K562 (cell line): ENCODE data around the gene CTF1. TPM values are rescaled to one million over a fixed set of nuclear protein-coding genes. Genes with fewer than 3 reads are reported as not detected.

Source experiments
- BCL6 ChIP-seq: fragments of 250-450 bp; sonication (Bioruptor Pico); IDR thresholded peaks from 2 replicates; pipeline ENCODE4 v1.4.0; 2020
- CBX3 ChIP-seq, 2 experiments: IDR thresholded peaks; 1 replicate in 1 of 2; 2 replicates in 1 of 2; pipeline ENCODE4 v1.6.1; 2012; ENCODE audit warnings: inconsistent platforms in 2 of 2, low read length in 2 of 2, borderline replicate concordance in 1 of 2, control low read depth in 1 of 2
- CGGBP1 ChIP-seq: fragments of 250-450 bp; sonication (Bioruptor Pico); IDR thresholded peaks from 2 replicates; pipeline ENCODE4 v1.9.0; 2021; ENCODE audit warnings: mild to moderate bottlenecking
- ETV6 ChIP-seq, 3 experiments: fragments of 150-350 bp in 1 of 3; sonication (generic) in 1 of 3; formaldehyde crosslinking in 1 of 3; IDR thresholded peaks; 2 replicates each; pipeline versions ENCODE4 v1.6.1 to v1.8.0; 2014 to 2022; ENCODE audit warnings: borderline replicate concordance in 2 of 3, low read depth in 2 of 3, antibody characterized with exemption in 1 of 3, low read length in 1 of 3, mild to moderate bottlenecking in 1 of 3, missing genetic modification reagents in 1 of 3
- GABPB1 ChIP-seq: sonication (generic); formaldehyde crosslinking; IDR thresholded peaks from 2 replicates; pipeline ENCODE4 v1.8.0; 2022; ENCODE audit warnings: mild to moderate bottlenecking, missing genetic modification reagents
- HDAC6 ChIP-seq: IDR thresholded peaks from 2 replicates; pipeline ENCODE4 v1.6.1; 2012; ENCODE audit warnings: low read depth, mild to moderate bottlenecking, control low read depth, inconsistent platforms, low read length, moderate library complexity
- HES1 ChIP-seq: fragments of 450-650 bp; IDR thresholded peaks from 2 replicates; pipeline ENCODE4 v1.6.1; 2016; ENCODE audit warnings: low read depth, mild to moderate bottlenecking, moderate library complexity
- HINFP ChIP-seq: fragments of 450-650 bp; conservative IDR thresholded peaks from 2 replicates; pipeline ENCODE4 v1.6.1; 2016; ENCODE audit warnings: missing genetic modification characterization, low read depth, mild to moderate bottlenecking, control low read depth, missing compliant biosample characterization
- MYNN ChIP-seq, 2 experiments: sonication (generic); formaldehyde crosslinking in 1 of 2; IDR thresholded peaks; 2 replicates each; pipeline versions ENCODE4 v1.5.0 to v1.6.1; 2016 to 2020; ENCODE audit warnings: antibody characterized with exemption in 1 of 2, missing genetic modification reagents in 1 of 2
- PHF21A ChIP-seq: fragments of 450-650 bp; IDR thresholded peaks from 2 replicates; pipeline ENCODE4 v1.6.1; 2017; ENCODE audit warnings: low read depth, borderline replicate concordance
- SMAD1 ChIP-seq: fragments of 150-350 bp; IDR thresholded peaks from 2 replicates; pipeline ENCODE4 v1.6.1; 2014; ENCODE audit warnings: low read length, low read depth; ENCODE audit not compliant: partially characterized antibody
- TEAD4 ChIP-seq, 2 experiments: sonication (generic) in 1 of 2; formaldehyde crosslinking in 1 of 2; IDR thresholded peaks; 2 replicates each; pipeline versions ENCODE4 v1.6.1 to v1.8.0; 2012 to 2022; ENCODE audit warnings: borderline replicate concordance in 1 of 2, inconsistent platforms in 1 of 2, low read length in 1 of 2, mild to moderate bottlenecking in 1 of 2, missing genetic modification reagents in 1 of 2
- VEZF1 ChIP-seq: fragments of 200-800 bp; sonication (Bioruptor generic); IDR thresholded peaks from 2 replicates; pipeline ENCODE4 v1.6.1; 2017; ENCODE audit warnings: missing genetic modification characterization, missing compliant biosample characterization
- ZC3H11A ChIP-seq: IDR thresholded peaks from 2 replicates; pipeline ENCODE4 v1.6.1; 2012; ENCODE audit warnings: low read depth, low read length, improper control_type of control experiment
- ZKSCAN3 ChIP-seq: fragments of 250-450 bp; sonication (Bioruptor Pico); IDR thresholded peaks from 2 replicates; pipeline ENCODE4 v1.4.0; 2020
- ZNF12 ChIP-seq: sonication (generic); formaldehyde crosslinking; IDR thresholded peaks from 2 replicates; pipeline ENCODE4 v1.4.0; 2020; ENCODE audit warnings: mild to moderate bottlenecking, missing genetic modification reagents
- ZNF224 ChIP-seq: sonication (generic); formaldehyde crosslinking; IDR thresholded peaks from 2 replicates; pipeline ENCODE4 v1.8.0; 2022; ENCODE audit warnings: mild to moderate bottlenecking, missing genetic modification reagents
- ZNF23 ChIP-seq: fragments of 250-450 bp; sonication (Bioruptor Pico); IDR thresholded peaks from 2 replicates; pipeline ENCODE4 v1.4.0; 2020; ENCODE audit warnings: mild to moderate bottlenecking
- ZNF282 ChIP-seq: sonication (generic); formaldehyde crosslinking; IDR thresholded peaks from 2 replicates; pipeline ENCODE4 v1.8.1; 2023; ENCODE audit warnings: missing genetic modification reagents
- ZNF644 ChIP-seq: fragments of 200-800 bp; sonication (Bioruptor generic); IDR thresholded peaks from 2 replicates; pipeline ENCODE4 v1.6.1; 2016; ENCODE audit warnings: low read depth, missing genetic modification characterization, missing compliant biosample characterization
- polyA plus RNA-seq, 8 experiments: library from polyadenylated mRNA; depleted of rRNA in 4 of 8; stranded (reverse) in 5 of 8; unstranded in 3 of 8; fragments of >200 nt; fragmentation: Nextera tagmentation in 2 of 8; fragmentation: Illumina TruSeq in 1 of 8; extraction: Ambion mirVana in 2 of 8; extraction: Trizol in 1 of 8; gene quantifications; 2 replicates each; pipeline versions ENCODE4 v1.2.1 to v1.2.3, GENCODE V29; 2011 to 2014; ENCODE audit warnings: inconsistent platforms in 1 of 8, missing spikeins in 1 of 8
- total RNA-seq, 7 experiments: library from RNA; depleted of rRNA in 6 of 7; stranded (reverse); fragments of >200 nt in 6 of 7; fragmentation: Illumina TruSeq in 2 of 7; extraction: Trizol in 2 of 7; gene quantifications; 2 replicates each; pipeline versions ENCODE4 v1.2.1 to v1.2.3, GENCODE V29; 2011 to 2021; ENCODE audit warnings: low replicate concordance in 1 of 7
- TF ChIP-seq, protein P1 (sequence below): fragments of 250-450 bp; sonication (Bioruptor Pico); IDR thresholded peaks from 2 replicates; pipeline ENCODE4 v1.6.1; 2021; ENCODE audit warnings: mild to moderate bottlenecking

The CTF1 gene
- total and polyA plus RNA-seq, 9 of the 15 experiments (the other 6 are each of a cell fraction or from before 2014, with no cell fraction given): 0.24 to 2.5 (median 0.44) TPM

DNA sequence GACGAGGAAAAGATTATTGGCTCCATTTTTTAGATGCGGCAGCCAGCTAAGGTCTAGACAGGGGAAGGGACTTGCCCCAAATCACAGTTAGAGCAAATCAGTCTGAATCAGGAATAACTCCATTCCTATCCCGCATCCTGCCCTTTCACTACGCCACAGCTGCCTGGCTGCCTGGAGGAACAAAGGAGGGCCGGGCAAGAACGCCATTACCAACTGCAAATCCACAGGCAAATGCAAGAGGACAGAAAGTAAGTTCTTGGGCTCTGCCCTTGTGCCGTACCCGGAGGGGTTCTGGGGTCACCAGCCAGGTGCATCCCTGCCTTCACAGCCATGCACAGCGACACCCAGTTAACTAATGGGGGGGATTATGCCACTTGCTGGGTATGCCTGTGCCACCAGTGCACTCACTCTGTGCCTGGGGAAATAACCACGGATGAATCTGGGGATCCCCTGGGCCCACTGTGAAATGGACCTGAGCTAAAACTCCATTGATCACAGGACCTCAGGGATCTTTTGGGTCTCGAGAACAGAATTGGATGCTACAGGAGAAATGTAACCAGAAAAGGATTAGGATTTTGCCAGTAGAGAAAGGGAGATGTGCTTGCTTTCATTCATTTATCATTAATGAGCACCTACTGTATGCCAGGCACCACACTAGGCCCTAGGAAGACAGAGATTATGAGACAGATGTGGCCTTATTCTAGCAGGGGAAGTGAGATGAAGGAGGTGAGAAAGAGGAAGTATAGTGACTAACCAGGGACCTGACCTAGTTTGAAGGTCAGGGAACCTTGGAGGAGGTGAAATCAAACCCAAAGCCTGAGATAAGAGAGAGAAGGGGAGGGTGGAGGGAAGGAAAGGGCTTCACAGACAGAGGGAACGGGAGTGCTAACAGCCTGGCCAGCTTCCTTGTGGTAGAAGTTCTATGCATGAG is 20.3 kb upstream of the CTF1 start (continued):
- TF ChIP-seq HINFP (tag) (no peak), TEAD4 (IDR thresholded peaks at IDR 0.05; ENCODE audit: low read length) (no peak), TEAD4 (CRISPR knock-in tag; IDR thresholded peaks at IDR 0.05; ENCODE audit: borderline replicate concordance) (no peak), ZNF644 (tag) (no peak), CGGBP1 (CRISPR knock-in tag) (no peak), SMAD1 (no peak), VEZF1 (CRISPR knock-in tag) (peak; percentile 89), HDAC6 (no peak), MYNN (IDR thresholded peaks at IDR 0.05) (no peak; the same call in 1 of the 2 replicates), MYNN (CRISPR knock-in tag; IDR thresholded peaks at IDR 0.05) (no peak), ZNF224 (CRISPR knock-in tag) (no peak), PHF21A (peak; percentile 94), ZNF23 (no peak), ZKSCAN3 (CRISPR knock-in tag) (no peak), CBX3 (IDR thresholded peaks at IDR 0.05; ENCODE audit: borderline replicate concordance in 1 of 2, low read length in 2 of 2) (peak in 1 of 2 experiments; percentile 36; a peak in 1 of 3 replicates), HES1 (peak; percentile 41; the same call in 1 of the 2 replicates), ZNF12 (CRISPR knock-in tag) (no peak), ETV6 (IDR thresholded peaks at IDR 0.05; ENCODE audit: borderline replicate concordance in 1 of 2, low read depth in 2 of 2, low read length in 1 of 2) (peak in 1 of 2 experiments; percentile 66; a peak in 1 of 4 replicates), ETV6 (CRISPR knock-in tag; IDR thresholded peaks at IDR 0.05; ENCODE audit: borderline replicate concordance) (no peak), ZNF282 (CRISPR knock-in tag) (no peak), BCL6 (CRISPR knock-in tag) (no peak), ZC3H11A (no peak), GABPB1 (CRISPR knock-in tag) (no peak)
- TF ChIP-seq, protein P1, sequence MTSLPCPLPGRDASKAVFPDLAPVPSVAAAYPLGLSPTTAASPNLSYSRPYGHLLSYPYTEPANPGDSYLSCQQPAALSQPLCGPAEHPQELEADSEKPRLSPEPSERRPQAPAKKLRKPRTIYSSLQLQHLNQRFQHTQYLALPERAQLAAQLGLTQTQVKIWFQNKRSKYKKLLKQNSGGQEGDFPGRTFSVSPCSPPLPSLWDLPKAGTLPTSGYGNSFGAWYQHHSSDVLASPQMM: no peak
